ENCODE measurements around the gene PSMC5. TPM values are rescaled to one million over a fixed set of nuclear protein-coding genes. Genes with fewer than 3 reads are reported as not detected.
A peak's percentile ranks its signal among the peaks of the same experiment; 100 is the strongest.

PSMC5 gene
- total RNA-seq, 2 experiments from 2014 or later, result 32.6 to 105 TPM

- H3K27ac ChIP-seq (ENCODE audit: low read depth, low read length, poor library complexity, severe bottlenecking), result no peak overlapping the region
- no peak for DNase-seq (ENCODE audit: low spot score)
- H3K79me2 ChIP-seq (ENCODE audit: insufficient read depth, low read depth, low read length), result peaks cover 59% of the 10 kb centered on the region
- H3K4me3 ChIP-seq (ENCODE audit: low read depth, low read length, poor library complexity, severe bottlenecking), result no peak overlapping the region
- TF ChIP-seq EZH2phosphoT487 (IDR thresholded peaks at IDR 0.05; ENCODE audit: borderline replicate concordance, low read depth, low read length) (no peak), CTCF (conservative IDR thresholded peaks at IDR 0.05; ENCODE audit: low read length) (no peak)
- no peaks in the 10 kb centered on the region for H3K9me2 ChIP-seq (ENCODE audit: insufficient read depth, low read length)
- peaks cover 18% of the 10 kb centered on the region for H4K20me1 ChIP-seq (ENCODE audit: insufficient read depth, low read length)
- no peaks in the 10 kb centered on the region for H3K9me3 ChIP-seq (ENCODE audit: low read length)
- peaks cover 70% of the 10 kb centered on the region for H3K36me3 ChIP-seq (ENCODE audit: insufficient read depth, low read length)
- H3K4me1 ChIP-seq (ENCODE audit: insufficient read depth, low read length, poor library complexity, severe bottlenecking), result peaks cover 39% of the 10 kb centered on the region
- no TSS peak for BruUV-seq (replicated peaks)
- no peak overlapping the region for H2AFZ ChIP-seq (ENCODE audit: low read length)
- intact Hi-C loops (cut with micrococcal nuclease; ENCODE audit: unreplicated experiment), result no loop called here
- H3K4me2 ChIP-seq (ENCODE audit: low read length), result no peak overlapping the region
- POLR2A ChIA-PET, result no interaction called here
- CTCF ChIA-PET (ENCODE audit: unreplicated experiment), result no interaction called here
Measured at GRCh38 chr17:63837480-63837879, 10.2 kb downstream of the PSMC5 start.

GRCh38 chr17:63837962-63838600, 10.8 kb downstream of the PSMC5 start:
- Histone ChIP-seq H3K4me1 (ENCODE audit: insufficient read depth, low read length, poor library complexity, severe bottlenecking) (peaks cover 39% of the 10 kb centered on the region), H3K4me3 (ENCODE audit: low read depth, low read length, poor library complexity, severe bottlenecking) (peak overlapping the region; percentile 44), H3K79me2 (ENCODE audit: insufficient read depth, low read depth, low read length) (peaks cover 59% of the 10 kb centered on the region), H3K27ac (ENCODE audit: low read depth, low read length, poor library complexity, severe bottlenecking) (no peak overlapping the region), H3K9me3 (ENCODE audit: low read length) (no peaks in the 10 kb centered on the region), H2AFZ (ENCODE audit: low read length) (no peak overlapping the region), H3K36me3 (ENCODE audit: insufficient read depth, low read length) (peaks cover 64% of the 10 kb centered on the region), H4K20me1 (ENCODE audit: insufficient read depth, low read length) (peaks cover 18% of the 10 kb centered on the region), H3K9me2 (ENCODE audit: insufficient read depth, low read length) (no peaks in the 10 kb centered on the region), H3K4me2 (ENCODE audit: low read length) (peak overlapping the region; percentile 83)
- intact Hi-C loops (cut with micrococcal nuclease; ENCODE audit: unreplicated experiment), result no loop called here
- TF ChIP-seq CTCF (conservative IDR thresholded peaks at IDR 0.05; ENCODE audit: low read length), result no peak
- no peak for TF ChIP-seq EZH2phosphoT487 (IDR thresholded peaks at IDR 0.05; ENCODE audit: borderline replicate concordance, low read depth, low read length)
- no TSS peak for BruUV-seq (replicated peaks)
- ChIA-PET POLR2A (interaction anchor here (4.4 kb wide), 1 partner anchor 10 kb away, joined by 20 read pairs; the partner anchor contains the start of genes FTSJ3 and PSMC5), CTCF (ENCODE audit: unreplicated experiment) (no interaction called here)
- DNase-seq (ENCODE audit: low spot score), result no peak

GRCh38 chr17:63838631-63839171, 11.5 kb downstream of the PSMC5 start:
- peaks cover 18% of the 10 kb centered on the region for H4K20me1 ChIP-seq (ENCODE audit: insufficient read depth, low read length)
- H3K36me3 ChIP-seq (ENCODE audit: insufficient read depth, low read length), result peaks cover 57% of the 10 kb centered on the region
- intact Hi-C loops (cut with micrococcal nuclease; ENCODE audit: unreplicated experiment), result no loop called here
- peak overlapping the region; percentile 43 for H3K27ac ChIP-seq (ENCODE audit: low read depth, low read length, poor library complexity, severe bottlenecking)
- peak overlapping the region; percentile 83 for H3K4me2 ChIP-seq (ENCODE audit: low read length)
- ChIA-PET POLR2A (interaction anchor here (0.6 to 4.4 kb wide), 4 partner anchors 11 to 100 kb away, joined by 4 to 20 read pairs (median 4); partner anchors contain the start of genes FTSJ3 and PSMC5), CTCF (ENCODE audit: unreplicated experiment) (interaction anchor here (0.7 kb wide), 1 partner anchor 11 kb away, joined by 3 read pairs; no protein-coding TSS in a partner anchor)
- TF ChIP-seq EZH2phosphoT487 (IDR thresholded peaks at IDR 0.05; ENCODE audit: borderline replicate concordance, low read depth, low read length), result no peak
- TF ChIP-seq CTCF (conservative IDR thresholded peaks at IDR 0.05; ENCODE audit: low read length), result no peak
- no peak overlapping the region for H2AFZ ChIP-seq (ENCODE audit: low read length)
- no peaks in the 10 kb centered on the region for H3K9me3 ChIP-seq (ENCODE audit: low read length)
- BruUV-seq (replicated peaks), result no TSS peak
- peaks cover 59% of the 10 kb centered on the region for H3K79me2 ChIP-seq (ENCODE audit: insufficient read depth, low read depth, low read length)
- peak overlapping the region; percentile 44 for H3K4me3 ChIP-seq (ENCODE audit: low read depth, low read length, poor library complexity, severe bottlenecking)
- no peaks in the 10 kb centered on the region for H3K9me2 ChIP-seq (ENCODE audit: insufficient read depth, low read length)
- DNase-seq (ENCODE audit: low spot score), result no peak
- H3K4me1 ChIP-seq (ENCODE audit: insufficient read depth, low read length, poor library complexity, severe bottlenecking), result peaks cover 41% of the 10 kb centered on the region

Measured in OCI-LY7 (cell line).